Neural progenitor cell (in vitro differentiated cells): ENCODE results near the gene ASGR1. TPM values are rescaled to one million over a fixed set of nuclear protein-coding genes. Genes with fewer than 3 reads are reported as not detected.

ENCODE experiments used
- DNase-seq: peaks from one replicate; pipeline ENCODE4 v3.0.0-alpha.2; 2016; ENCODE audit warnings: low spot score
- H2AFZ ChIP-seq: fragments of 200-600 bp; sonication (generic); replicated peaks from 2 replicates; pipeline ENCODE4 v1.6.1; 2016; ENCODE audit warnings: antibody characterized with exemption
- H3F3A ChIP-seq: fragments of 200-600 bp; sonication (generic); 2 replicates; pipeline ENCODE4 v1.6.1; 2016; ENCODE audit warnings: antibody characterized with exemption, low read depth
- H3K27ac ChIP-seq: fragments of 200-600 bp; sonication (generic); 2 replicates; pipeline ENCODE4 v1.5.1; 2016; ENCODE audit warnings: mild to moderate bottlenecking
- H3K27me3 ChIP-seq: fragments of 200-600 bp; sonication (generic); 2 replicates; pipeline ENCODE4 v1.6.1; 2016; ENCODE audit warnings: mild to moderate bottlenecking, moderate library complexity
- H3K36me3 ChIP-seq: fragments of 200-600 bp; sonication (generic); 2 replicates; pipeline ENCODE4 v1.5.1; 2016
- H3K4me1 ChIP-seq: fragments of 200-600 bp; sonication (generic); 2 replicates; pipeline ENCODE4 v1.6.1; 2016; ENCODE audit warnings: mixed run types
- H3K4me2 ChIP-seq: fragments of 200-600 bp; sonication (generic); 2 replicates; pipeline ENCODE4 v1.6.1; 2016
- H3K4me3 ChIP-seq: fragments of 200-600 bp; sonication (generic); 2 replicates; pipeline ENCODE4 v1.5.1; 2016
- H3K79me2 ChIP-seq: fragments of 200-600 bp; sonication (generic); 2 replicates; pipeline ENCODE4 v1.6.1; 2016; ENCODE audit warnings: low read depth
- H3K9ac ChIP-seq: fragments of 200-600 bp; sonication (generic); 2 replicates; pipeline ENCODE4 v1.6.1; 2016
- H3K9me3 ChIP-seq: fragments of 200-600 bp; sonication (generic); 2 replicates; pipeline ENCODE4 v1.5.1; 2016; ENCODE audit warnings: low read depth
- H4K20me1 ChIP-seq: fragments of 200-600 bp; sonication (generic); 2 replicates; pipeline ENCODE4 v1.6.1; 2016; ENCODE audit warnings: low read depth
- H3K27ac Mint-ChIP-seq: 3 replicates; pipeline ENCODE4 v1.8.0; 2021; ENCODE audit warnings: mixed read lengths
- H3K27me3 Mint-ChIP-seq: 2 replicates; pipeline ENCODE4 v1.8.0; 2022; ENCODE audit warnings: low read depth, mild to moderate bottlenecking, inconsistent platforms, moderate library complexity, mixed read lengths; ENCODE audit not compliant: insufficient read depth
- H3K36me3 Mint-ChIP-seq: 3 replicates; pipeline ENCODE4 v1.8.0; 2021; ENCODE audit warnings: mixed read lengths
- H3K4me1 Mint-ChIP-seq: 3 replicates; pipeline ENCODE4 v1.8.0; 2021; ENCODE audit warnings: mixed read lengths
- H3K4me3 Mint-ChIP-seq: 3 replicates; pipeline ENCODE4 v1.8.0; 2021; ENCODE audit warnings: mild to moderate bottlenecking, moderate library complexity, mixed read lengths
- H3K9me3 Mint-ChIP-seq: 3 replicates; pipeline ENCODE4 v1.8.0; 2020; ENCODE audit warnings: mixed read lengths
- EZH2 ChIP-seq: fragments of 200-600 bp; sonication (generic); IDR thresholded peaks from 2 replicates; pipeline ENCODE4 v1.6.1; 2017; ENCODE audit warnings: antibody characterized with exemption, mild to moderate bottlenecking, moderate library complexity
- EZH2phosphoT487 ChIP-seq: fragments of 200-600 bp; sonication (generic); IDR thresholded peaks from 2 replicates; pipeline ENCODE4 v1.6.1; 2017; ENCODE audit warnings: antibody characterized with exemption
- total RNA-seq: library from RNA; depleted of rRNA; stranded (reverse); fragments of >200 nt; gene quantifications from 2 replicates; pipeline ENCODE4 v1.2.3, GENCODE V29; 2015; ENCODE audit warnings: low replicate concordance
- TF ChIP-seq, protein P1 (sequence below): fragments of 200-600 bp; sonication (generic); IDR thresholded peaks from 2 replicates; pipeline ENCODE4 v1.5.1; 2017; ENCODE audit warnings: antibody characterized with exemption, mild to moderate bottlenecking

The ASGR1 gene
- total RNA-seq, 1 donor from 2014 or later = 3.1 TPM

DNA sequence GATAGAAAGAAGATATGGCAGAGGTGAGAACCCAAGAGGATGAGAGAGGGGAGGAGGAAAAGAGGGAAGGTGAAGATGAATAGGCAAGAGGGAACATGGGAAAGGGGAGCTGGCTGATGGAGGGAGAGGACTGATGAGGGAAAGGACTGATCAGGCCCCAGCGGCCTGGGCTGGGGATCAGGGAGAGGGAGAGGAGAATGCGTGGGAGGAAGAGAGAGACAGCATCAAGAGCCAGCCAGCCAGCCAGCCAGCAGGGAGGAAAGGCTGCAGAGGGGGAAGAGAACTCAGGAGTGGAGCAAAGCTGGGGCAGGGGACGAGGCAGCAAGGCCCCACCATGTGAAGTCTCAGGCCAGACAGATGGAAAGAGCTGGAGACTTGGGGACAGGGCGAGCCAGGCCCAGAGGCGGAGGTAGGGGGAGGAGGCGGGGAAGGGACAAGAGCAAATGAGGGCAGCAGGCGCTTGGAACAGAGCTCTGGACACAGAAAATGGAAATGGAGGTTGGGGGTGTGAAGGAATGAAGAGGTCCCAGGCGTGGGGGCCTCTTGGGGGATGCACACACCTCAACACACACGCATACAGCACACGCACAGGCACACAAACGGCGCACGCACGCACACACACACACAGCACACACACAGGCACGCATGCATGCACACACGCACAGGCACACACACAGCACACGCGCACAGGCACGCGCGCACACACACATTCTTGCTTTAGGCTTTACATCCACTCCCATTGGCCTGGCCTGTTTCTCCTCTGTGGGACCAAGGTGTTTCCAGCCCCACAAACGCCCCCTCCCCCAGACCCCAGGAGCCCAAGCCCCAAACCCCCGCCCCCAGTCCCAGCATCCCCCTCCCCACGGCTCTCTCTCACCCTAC lies 28.2 kb upstream of the ASGR1 start:
- peak overlapping the region; percentile 79 for H3K4me3 Mint-ChIP-seq
- Histone ChIP-seq H3K27me3 (no peaks in the 10 kb centered on the region), H3K4me2 (peak overlapping the region; percentile 72), H3K79me2 (peaks cover 71% of the 10 kb centered on the region), H3K9ac (no peak overlapping the region), H3K9me3 (no peaks in the 10 kb centered on the region), H3F3A (peaks cover 50% of the 10 kb centered on the region), H2AFZ (no peak overlapping the region), H3K27ac (no peak overlapping the region), H4K20me1 (peaks cover 29% of the 10 kb centered on the region), H3K4me1 (peaks cover 51% of the 10 kb centered on the region), H3K36me3 (peaks cover 4% of the 10 kb centered on the region), H3K4me3 (peak overlapping the region; percentile 30)
- DNase-seq = no peak
- H3K36me3 Mint-ChIP-seq = peaks cover 16% of the 10 kb centered on the region
- peak overlapping the region; percentile 72 for H3K27ac Mint-ChIP-seq
- TF ChIP-seq, protein P1, sequence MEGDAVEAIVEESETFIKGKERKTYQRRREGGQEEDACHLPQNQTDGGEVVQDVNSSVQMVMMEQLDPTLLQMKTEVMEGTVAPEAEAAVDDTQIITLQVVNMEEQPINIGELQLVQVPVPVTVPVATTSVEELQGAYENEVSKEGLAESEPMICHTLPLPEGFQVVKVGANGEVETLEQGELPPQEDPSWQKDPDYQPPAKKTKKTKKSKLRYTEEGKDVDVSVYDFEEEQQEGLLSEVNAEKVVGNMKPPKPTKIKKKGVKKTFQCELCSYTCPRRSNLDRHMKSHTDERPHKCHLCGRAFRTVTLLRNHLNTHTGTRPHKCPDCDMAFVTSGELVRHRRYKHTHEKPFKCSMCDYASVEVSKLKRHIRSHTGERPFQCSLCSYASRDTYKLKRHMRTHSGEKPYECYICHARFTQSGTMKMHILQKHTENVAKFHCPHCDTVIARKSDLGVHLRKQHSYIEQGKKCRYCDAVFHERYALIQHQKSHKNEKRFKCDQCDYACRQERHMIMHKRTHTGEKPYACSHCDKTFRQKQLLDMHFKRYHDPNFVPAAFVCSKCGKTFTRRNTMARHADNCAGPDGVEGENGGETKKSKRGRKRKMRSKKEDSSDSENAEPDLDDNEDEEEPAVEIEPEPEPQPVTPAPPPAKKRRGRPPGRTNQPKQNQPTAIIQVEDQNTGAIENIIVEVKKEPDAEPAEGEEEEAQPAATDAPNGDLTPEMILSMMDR = no peak
- TF ChIP-seq EZH2phosphoT487 (no peak), EZH2 (no peak)
- H3K4me1 Mint-ChIP-seq = peaks cover 77% of the 10 kb centered on the region
- peaks cover 4% of the 10 kb centered on the region for H3K27me3 Mint-ChIP-seq
- H3K9me3 Mint-ChIP-seq = no peaks in the 10 kb centered on the region

DNA sequence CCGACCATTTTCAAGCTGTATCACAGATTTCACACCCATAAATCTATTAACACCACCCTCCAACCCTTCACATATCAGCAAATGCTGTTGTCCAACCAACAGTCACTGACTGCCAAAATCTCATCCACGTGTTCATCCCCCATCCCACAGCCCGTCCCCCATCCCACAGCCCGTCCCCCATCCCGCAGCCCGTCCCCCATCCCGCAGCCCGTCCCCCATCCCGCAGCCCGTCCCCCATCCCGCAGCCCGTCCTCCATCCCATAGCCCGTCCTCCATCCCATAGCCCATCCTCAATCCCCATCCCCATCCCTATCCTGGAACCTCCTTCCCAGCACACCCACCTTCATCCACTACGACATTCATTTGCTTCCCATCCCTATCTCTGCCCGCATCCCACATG lies 26.4 kb upstream of the ASGR1 start:
- H3K4me2 ChIP-seq = peak overlapping the region; percentile 76
- H3K4me1 ChIP-seq = peaks cover 38% of the 10 kb centered on the region
- H3F3A ChIP-seq = peaks cover 41% of the 10 kb centered on the region
- Mint-ChIP-seq H3K9me3 (no peaks in the 10 kb centered on the region), H3K27me3 (peaks cover 2% of the 10 kb centered on the region), H3K36me3 (peaks cover 25% of the 10 kb centered on the region), H3K27ac (peak overlapping the region; percentile 48), H3K4me1 (peaks cover 65% of the 10 kb centered on the region), H3K4me3 (peak overlapping the region; percentile 78)
- H3K36me3 ChIP-seq = peaks cover 11% of the 10 kb centered on the region
- H3K27ac ChIP-seq = no peak overlapping the region
- no peak for DNase-seq
- no peaks in the 10 kb centered on the region for H3K9me3 ChIP-seq
- H3K9ac ChIP-seq = no peak overlapping the region
- peaks cover 29% of the 10 kb centered on the region for H4K20me1 ChIP-seq
- H2AFZ ChIP-seq = no peak overlapping the region
- H3K27me3 ChIP-seq = no peaks in the 10 kb centered on the region
- TF ChIP-seq EZH2 (no peak), EZH2phosphoT487 (no peak)
- TF ChIP-seq, protein P1 = no peak
- H3K4me3 ChIP-seq = peak overlapping the region; percentile 58
- peaks cover 54% of the 10 kb centered on the region for H3K79me2 ChIP-seq

DNA sequence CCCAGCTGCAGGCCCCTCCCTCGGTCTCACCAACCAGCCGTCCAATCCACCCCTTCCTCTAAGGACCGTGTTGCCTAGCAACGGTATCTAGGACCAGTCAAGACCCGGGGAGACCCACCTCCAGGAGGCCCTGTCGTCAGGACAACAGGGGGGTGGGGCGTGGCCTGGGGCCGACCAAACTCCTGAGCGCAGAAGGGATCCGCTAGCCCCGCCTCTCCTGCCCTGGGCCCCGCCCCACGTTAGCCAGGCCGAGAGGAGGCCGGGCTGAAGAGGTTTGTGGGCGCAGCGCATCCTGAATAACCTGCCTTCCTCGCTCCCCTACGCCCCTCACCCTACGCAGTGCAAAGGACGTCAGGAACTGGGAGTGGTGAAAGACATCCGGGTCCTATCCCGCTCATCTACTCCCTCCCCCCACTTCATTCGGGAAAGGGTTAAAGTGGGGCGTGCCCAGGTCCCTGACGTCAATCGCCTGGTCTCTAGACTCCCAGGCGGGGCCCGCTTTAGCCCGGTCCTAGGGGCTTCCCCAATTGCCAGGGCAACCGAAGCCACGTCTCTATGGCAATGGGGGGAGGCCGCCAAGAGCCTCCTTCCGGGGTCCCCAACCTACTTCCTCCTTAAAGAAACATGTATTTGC lies 25.8 kb upstream of the ASGR1 start:
- Mint-ChIP-seq H3K9me3 (no peaks in the 10 kb centered on the region), H3K4me3 (peak overlapping the region; percentile 78), H3K27ac (peak overlapping the region; percentile 48), H3K4me1 (peaks cover 59% of the 10 kb centered on the region), H3K27me3 (peaks cover 2% of the 10 kb centered on the region), H3K36me3 (peaks cover 25% of the 10 kb centered on the region)
- peak; percentile 99 for DNase-seq
- TF ChIP-seq EZH2phosphoT487 (no peak), EZH2 (no peak)
- TF ChIP-seq, protein P1 = no peak
- Histone ChIP-seq H3K9me3 (no peaks in the 10 kb centered on the region), H3K4me2 (peak overlapping the region; percentile 76), H3K9ac (no peak overlapping the region), H3K27me3 (no peaks in the 10 kb centered on the region), H3F3A (peaks cover 35% of the 10 kb centered on the region), H3K4me3 (peak overlapping the region; percentile 58), H4K20me1 (peaks cover 29% of the 10 kb centered on the region), H2AFZ (no peak overlapping the region), H3K79me2 (peaks cover 48% of the 10 kb centered on the region), H3K36me3 (peaks cover 11% of the 10 kb centered on the region), H3K27ac (no peak overlapping the region), H3K4me1 (peaks cover 36% of the 10 kb centered on the region)
